ENCODE measurements around the gene GPATCH4.
"Not testable (repeated sequence)": the region's sequence is repeated elsewhere in the genome, so short reads cannot be mapped to it uniquely, and the experiment has no call there.

The GPATCH4 gene

DNA sequence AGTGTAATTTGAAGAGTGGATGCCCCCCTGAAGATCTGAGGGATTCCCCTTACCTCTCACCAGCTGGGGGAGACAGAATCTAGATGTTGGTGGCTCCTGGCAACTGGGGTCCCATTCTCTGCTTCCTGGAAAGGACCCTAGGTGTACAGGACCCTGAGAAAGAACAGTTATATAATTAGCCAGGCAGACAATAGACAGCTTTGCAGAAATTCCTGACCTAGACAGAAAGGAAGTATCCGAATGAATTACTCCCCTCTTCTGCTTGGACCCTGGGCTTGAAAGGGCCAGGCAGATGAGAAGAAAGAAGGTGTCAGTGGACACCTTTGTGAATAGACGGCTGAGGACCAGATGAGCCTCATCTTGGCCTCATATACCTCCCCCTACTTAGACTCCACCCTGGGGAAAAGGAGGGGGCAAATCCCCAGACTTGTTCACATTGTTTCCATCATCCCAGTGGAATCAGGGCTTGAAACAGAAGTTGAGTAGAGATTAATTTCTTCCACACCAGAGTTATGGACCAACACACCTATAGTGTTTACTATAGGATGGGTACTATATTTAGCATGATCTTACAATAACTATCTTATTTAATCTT, 27.1 kb downstream of the GPATCH4 start:
- no peak for DNase-seq (ENCODE audit: low read depth)

DNA sequence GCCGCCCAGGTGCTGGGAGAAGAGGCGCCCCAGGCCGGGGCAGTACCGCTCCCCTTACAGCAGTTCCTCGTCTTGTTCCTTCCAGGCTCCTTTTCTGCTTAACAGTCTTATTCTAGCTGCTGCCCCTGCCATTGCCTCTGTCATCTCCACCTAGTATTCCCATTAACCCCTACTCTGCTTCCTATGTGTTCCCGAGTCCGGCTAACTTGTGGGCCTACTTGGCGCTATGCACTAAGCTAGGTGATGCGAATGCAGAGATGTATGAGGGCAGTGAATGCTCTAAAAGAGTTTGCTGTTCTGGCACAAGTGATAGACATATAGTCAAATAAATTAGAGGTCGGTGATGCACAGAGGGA, 28.6 kb downstream of the GPATCH4 start:
- DNase-seq (ENCODE audit: low read depth) = no peak

DNA sequence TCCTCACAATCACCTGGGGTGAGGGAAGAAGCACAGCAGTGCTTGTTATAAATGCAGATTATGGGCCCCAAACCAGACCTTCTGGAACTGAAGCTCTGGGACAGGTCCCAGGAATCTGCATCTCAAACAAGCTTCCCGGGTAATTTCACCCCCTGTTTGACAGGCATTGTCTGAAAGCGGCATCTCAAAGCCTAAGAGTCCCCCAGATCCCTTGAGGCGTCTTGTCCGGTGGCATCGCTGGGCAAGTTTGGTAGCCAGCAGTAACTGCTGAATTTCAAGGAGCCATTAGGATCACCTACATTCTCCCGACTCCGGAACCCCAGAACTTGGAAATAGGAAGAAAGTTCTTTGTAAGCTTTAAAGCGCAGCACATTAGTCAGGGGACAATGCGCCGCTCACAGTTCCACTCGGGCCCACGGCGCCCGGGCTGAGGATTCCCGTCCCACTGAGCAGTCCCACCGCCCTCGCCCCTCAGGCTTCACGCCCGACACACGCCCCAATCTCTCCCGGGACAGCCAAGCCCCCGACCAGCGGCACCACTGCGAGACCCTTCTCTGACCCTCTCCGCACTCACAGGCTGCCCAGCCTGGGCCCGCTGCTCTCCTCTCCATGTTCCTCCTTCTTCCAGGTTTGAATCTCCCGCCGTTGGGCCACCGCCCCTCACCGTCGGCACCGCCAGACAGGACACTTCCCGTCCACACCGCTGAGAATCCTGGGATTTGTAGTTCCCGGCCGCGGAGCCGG, 29.2 kb downstream of the GPATCH4 start, which contains the start of gene IQGAP3:
IQGAP3 (minus strand) TSS at position 647 of the 744 bp plus-strand sequence; CDS start at position 611, 36 bp downstream.
- peak; percentile 69 for DNase-seq (ENCODE audit: low read depth)

DNA sequence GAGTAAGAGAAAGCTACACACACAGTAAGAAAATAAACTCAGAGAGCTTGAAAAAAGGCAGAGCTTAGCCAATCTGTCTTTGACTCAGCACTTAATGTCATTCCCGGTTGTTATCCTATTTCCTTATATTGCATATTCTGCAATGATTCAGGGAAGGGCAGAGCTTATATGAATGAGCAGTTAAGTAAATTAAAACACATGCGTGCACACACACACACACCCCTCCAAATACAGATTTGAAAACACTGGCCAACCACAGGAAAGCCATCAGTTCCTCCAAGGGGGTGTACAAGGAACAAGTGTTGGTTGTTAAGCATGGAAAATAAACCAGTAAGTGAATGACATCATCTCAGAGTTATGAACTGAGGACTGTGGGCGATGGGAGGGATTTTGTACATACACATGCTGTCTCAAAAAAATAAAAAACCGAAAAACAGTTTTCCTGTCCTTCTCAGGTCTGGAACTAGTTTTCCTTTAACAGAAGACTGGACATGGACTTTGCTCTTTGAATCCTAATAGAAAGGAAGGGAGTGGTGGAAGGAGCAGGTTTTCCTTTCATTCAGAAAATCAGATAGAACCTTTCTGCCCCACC, 29.9 kb downstream of the GPATCH4 start:
- DNase-seq (ENCODE audit: low read depth) = peak; percentile 87

DNA sequence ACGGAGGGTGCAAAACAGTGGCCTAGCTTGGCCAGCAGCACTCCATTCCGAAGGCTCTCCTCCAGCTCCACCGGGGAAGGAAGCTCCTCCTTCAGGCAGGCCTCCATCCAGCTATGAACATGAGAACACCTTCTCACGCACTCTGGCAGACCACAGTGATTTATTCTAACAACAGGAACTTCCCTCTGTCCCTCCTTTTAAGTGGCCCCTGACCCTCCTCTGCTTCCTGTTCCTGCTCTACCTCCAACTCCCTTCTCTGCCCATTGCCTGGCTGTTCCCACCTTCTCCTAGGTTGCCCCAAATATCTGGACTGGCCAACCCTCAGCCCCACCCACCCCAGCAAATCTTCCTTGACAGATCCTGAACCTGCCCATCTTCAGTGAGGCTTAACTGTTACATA, 34.8 kb downstream of the GPATCH4 start:
- DNase-seq (ENCODE audit: low read depth) = no peak

DNA sequence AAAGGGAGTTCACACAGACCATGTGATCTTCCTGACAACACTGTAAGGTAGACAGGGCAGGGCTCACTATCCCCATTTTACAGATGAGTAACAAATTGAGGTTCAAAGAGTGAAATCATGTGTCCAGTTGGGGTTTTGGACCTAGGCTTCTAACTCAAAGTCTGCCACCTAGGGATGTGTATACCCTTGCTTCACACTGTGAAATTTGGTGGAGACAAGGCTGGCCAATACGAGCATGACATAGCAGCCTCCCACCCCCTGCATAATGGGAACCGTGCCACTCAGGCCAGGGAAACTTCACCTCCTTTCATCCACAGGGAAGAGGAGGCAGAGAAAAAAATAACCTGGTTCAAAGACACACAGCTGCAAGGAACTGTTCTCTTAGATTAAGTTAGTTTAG, 35.8 kb downstream of the GPATCH4 start:
- no peak for DNase-seq (ENCODE audit: low read depth)

DNA sequence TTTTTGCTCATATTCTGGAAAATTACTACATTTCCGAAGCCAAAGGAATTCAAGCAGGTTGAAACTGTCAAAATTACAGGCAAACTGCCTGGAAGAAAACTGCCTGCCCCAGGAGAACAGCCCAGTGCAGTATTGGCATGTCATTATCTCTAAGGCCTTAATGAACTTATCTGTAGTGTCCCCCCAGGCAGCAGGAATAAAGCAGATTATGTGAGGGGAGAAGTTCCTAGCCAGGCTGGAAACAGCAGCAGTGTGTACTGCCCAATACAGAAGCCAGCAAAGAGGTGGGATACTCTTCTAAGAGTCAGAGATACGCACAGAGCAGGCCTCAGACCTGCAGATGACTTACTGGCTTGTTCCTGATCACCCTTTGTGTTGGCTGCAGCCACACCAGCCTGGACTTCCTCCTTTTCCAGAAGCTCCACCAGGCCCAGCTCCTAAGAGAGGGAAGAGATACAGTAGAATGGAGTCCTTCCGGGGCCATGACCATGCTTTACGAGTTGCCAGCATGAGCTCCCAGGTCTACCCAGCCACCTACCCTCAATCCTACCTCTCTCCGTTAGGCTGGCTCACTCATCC, 40.6 kb downstream of the GPATCH4 start:
- no peak for DNase-seq (ENCODE audit: low read depth)

DNA sequence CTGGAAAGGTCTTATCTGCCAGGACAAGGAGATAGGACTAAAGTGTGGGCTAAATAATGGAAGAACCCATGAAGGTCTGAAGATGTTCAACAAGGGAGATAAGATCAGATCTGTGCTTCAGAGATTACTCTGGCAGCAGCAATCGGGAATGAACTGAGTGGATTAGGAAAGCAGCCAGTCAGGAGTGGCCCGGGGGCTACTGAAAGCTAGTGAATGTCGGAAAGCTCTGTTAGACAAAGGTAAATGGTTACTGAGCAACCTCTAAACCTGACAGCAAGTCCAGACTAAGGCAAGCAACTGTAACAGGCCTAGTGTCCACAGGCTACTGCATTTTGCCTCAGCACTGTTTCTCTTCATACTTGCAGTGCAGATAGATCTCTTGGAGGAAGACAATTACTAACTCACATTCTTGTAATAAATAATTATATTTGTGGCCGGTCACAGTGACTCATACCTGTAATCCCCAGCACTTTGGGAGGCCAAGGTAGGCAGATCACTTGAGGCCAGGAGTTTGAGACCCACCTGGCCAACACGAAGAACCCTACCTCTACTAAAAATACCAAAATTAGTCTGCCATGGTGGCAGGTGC, 41.4 kb downstream of the GPATCH4 start:
- DNase-seq (ENCODE audit: low read depth) = no peak

DNA sequence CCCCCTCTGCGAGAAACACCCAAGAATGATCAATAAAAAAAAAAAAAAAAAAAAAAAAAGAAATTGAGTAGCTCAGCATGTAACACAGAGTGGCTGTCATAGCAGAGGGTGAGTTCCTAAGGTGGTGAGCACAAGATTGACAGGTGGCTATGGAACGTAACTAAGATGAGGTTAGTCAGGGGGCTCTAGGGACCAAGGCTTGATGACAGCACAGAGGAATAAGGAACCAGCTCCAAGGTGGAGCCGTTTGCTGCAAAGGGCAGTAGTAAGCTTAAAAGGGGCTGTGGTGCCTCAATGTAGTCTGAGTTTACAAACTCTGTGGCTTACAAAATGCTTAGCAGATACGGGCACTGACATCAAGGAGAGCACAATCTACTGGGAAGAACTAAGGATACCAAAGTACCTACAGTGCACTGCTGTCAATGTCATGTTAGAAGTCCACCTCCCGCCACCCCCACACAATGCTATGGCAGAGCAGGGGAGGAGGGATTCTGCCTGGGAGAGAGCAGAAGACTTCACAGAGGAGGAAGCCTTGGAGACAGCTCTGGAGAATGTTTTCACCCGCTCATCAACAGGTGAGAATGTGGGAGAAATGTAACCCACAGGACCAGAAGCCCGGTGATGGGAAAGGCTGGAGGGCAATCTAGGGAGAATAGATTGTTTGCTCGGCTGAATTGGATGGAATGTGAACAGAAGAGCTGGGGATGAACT, 42.0 kb downstream of the GPATCH4 start:
- DNase-seq (ENCODE audit: low read depth) = no peak

DNA sequence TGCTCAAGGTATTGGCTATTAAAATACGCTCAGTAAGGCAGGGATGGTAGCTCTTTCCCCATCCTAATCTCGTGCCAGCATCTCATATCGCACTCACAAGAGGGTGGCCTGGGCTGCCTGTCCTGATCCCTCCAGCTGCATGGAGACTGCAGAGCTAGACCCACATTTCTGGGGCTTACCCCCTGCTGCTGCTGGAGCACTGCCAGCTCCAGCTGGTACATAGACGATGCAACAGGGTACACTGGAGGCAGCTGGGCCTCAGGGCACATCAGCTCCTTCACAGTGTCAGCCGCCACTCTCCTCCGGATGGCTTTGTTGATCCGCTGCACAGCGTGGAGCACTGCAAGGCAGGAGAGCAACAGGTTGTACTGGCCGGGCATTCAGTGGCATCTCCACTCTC, 44.9 kb downstream of the GPATCH4 start:
- no peak for DNase-seq (ENCODE audit: low read depth)

DNA sequence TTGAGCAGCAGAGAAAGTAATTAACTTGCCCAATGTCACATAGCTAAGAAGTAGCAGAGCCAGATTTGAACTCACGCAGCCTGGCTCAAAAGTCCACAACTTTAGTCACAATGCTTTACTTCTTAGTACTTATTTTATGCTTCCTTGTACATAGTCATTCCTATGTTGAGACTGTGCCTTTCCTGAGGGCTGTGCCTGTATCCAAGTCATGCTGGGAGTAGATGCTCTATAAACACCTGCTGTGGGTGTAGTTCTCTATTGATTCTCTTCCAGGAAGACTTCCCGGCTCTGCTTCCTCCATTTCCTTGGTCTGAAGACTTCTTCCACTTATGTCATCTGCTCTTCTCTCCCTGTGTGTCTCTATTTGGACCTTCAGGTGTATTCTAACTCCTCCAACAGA, 45.6 kb downstream of the GPATCH4 start:
- DNase-seq (ENCODE audit: low read depth) = no peak

DNA sequence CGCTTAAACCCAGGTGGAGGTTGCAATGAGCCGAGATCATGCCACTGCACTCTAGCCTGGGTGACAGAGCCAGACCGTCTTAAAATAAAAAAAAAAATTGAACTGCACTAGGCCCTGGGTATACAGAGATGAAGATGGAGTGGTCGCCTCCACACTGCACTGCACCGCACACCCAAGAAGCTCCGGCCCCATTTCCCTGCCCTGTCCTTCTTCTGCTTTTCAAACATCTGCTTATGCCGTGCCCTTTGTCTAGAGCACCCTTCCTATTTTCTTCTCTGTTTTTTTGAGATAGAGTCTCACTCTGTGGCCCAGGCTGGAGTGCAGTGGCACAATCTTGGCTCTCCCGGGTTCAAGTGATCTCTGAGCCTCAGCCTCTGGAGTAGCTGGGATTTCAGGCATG, 46.3 kb downstream of the GPATCH4 start:
- DNase-seq (ENCODE audit: low read depth) = no peak

DNA sequence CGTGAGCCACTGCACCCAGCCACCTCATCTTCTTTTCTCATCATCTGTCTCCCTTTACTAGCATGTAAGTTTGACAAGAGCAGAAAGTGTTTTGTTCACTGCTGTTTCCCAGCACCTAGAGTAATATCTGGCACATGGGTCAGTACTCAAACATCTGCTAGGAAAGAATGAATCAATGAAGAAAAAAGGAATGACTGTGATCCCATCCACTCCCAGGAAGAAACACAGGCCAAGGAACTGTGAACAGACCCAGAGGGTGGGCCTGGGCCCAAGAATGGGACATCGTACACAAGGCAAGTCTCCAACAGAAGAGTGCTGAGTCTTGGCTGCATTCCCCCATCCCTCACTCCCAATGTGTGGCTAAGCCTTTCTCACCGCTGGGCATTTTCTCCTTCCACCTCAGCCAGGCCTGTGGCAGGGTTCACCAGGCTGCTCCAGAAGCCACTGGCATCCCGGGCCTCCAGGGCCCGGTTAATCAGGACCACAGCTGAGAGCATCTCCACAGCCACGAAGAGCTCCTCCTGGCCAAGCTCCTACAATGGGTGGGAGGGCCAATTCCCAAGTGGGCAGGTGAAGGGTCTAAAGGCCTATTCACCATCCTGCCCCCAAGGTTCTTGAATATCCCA, 47.3 kb downstream of the GPATCH4 start:
- DNase-seq (ENCODE audit: low read depth) = no peak

DNA sequence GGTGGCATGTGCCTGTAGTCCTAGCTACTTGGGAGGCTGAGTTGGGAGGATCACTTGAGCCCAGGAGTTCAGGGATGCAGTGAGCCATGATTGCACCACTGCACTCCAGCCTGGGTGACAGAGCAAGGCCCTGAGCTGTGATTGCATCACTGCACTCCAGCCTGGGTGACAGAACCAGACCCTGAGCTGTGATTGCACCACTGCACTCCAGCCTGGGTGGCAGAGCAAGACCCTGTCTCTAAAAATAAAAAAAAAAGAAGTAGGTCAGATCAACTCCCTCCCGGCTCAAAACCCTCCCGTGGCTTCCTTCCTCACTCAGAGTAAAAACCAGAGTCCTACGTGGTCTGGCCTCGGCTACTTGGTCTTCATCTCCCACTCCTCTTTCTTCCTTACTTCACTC, 48.3 kb downstream of the GPATCH4 start:
- not testable (repeated sequence) for DNase-seq (ENCODE audit: low read depth)

DNA sequence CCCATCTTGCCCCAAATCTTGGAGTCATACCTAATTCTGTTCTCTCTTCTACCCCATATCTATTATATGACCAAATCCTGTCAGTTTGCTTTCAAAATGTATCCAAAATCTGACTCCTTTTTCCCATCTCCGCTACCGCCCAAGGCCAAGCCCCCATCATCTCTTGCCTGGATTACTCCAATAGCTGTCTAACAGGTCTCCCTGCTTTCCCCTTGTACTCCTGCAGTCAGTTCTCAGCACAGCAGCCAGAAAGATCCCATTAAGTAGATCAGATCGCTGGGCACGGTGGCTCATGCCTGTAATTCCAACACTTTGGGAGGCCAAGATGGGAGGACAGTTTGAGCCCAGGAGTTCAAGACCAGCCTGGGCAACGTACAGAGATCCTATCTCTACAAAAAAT, 48.8 kb downstream of the GPATCH4 start:
- no peak for DNase-seq (ENCODE audit: low read depth)

DNA sequence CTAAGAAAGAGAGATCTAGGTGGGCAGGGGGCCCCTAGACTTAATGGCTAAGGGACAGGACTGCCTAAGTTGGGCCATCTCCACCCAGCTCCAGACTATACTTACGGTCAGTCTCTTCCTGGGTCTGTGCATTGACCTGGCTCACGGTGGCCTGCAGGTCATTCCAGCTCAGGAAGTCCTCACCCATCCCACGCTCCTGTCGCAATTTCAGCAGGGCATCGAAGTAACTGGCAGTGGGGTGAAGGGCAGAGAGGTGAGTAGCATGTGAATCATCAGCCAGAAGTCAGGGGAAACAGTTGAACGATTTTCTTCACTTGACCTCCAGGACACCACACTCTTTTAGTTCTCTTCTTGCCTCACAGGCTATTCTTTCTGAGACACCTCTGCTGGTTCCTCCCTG, 49.4 kb downstream of the GPATCH4 start:
- DNase-seq (ENCODE audit: low read depth) = no peak

DNA sequence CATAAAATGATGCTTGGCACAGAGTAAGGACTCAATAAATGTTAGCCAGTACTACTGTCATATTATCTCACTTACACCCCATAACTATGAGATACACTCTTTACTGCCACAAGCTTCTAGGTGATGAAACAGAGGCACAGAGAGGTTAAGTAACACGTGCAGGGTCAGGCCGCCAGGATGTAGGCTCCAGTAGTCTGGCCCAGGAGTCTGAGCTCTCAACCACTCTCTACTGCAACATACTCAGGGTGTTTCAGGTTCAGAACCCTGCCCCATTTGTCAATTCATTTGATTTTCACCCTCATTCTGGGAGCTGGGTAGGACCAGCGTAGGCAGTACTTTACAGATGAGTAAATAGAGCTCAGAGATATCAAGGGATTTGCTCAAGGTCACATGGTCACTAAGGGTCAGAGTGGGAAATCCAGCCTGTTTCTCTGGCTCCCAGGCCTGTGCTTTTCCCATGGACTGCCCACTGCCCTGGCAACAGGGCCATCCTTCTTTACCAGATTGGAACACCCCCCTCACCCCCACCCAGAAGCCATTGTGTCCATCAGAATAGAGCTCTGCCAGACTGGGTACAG, 50.1 kb downstream of the GPATCH4 start:
- no peak for DNase-seq (ENCODE audit: low read depth)

DNA sequence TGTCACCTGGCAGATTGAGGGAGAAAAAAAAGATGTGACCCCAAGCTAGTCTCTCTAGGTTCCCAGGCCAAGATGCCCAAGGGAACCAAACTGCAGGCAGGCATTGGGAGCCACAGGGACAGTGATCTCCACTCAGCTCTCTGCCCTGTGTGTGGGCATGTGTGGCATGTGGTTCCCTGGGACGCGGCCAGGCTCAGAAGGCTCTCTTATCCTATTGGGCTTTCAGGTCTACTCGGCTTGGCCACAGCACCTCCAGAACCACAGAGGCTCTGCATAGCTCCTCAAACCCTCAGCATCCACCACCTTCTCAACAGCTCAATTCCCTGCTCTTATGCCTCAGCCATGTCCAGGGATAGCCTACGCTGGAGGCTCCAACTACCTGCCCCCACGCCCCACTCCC, 50.9 kb downstream of the GPATCH4 start:
- DNase-seq (ENCODE audit: low read depth) = no peak

DNA sequence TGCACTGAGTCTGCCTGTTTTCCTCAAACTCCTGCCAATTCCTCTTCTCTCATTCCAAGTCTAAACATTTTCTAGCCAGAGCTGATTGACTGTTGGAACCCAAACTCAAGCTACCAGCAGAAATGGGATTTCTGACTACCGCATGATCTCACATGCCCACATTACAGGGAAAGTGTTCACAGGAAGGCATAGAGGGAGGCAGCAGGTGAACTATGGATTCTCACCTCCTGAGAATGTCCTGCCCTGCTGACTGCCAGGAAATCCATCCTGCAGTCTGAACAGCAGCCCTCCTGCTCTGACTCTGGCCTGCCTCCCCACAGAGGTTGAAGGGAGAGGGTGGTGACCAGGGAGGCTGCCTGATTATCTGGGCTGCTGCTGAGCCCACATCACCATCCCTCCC, 51.4 kb downstream of the GPATCH4 start:
- no peak for DNase-seq (ENCODE audit: low read depth)

DNA sequence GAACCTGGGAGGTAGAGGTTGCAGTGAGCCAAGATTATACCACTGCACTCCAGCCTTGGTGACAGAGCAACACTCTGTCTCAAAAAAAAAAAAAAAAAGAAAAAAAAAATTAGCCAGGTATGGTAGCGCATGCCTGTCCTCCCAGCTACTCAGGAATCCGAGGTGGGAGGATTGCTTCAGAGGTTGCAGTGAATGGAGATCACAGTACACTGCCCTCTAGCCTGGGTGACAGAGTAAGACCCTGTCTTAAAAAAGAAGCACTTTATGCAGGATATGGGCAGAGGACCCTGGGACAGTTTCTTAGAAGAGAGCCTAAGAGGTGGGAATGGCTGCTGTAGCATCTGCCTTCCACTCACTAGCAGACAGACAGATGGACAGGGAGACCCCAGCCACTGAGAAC, 51.9 kb downstream of the GPATCH4 start:
- DNase-seq (ENCODE audit: low read depth) = no peak

DNA sequence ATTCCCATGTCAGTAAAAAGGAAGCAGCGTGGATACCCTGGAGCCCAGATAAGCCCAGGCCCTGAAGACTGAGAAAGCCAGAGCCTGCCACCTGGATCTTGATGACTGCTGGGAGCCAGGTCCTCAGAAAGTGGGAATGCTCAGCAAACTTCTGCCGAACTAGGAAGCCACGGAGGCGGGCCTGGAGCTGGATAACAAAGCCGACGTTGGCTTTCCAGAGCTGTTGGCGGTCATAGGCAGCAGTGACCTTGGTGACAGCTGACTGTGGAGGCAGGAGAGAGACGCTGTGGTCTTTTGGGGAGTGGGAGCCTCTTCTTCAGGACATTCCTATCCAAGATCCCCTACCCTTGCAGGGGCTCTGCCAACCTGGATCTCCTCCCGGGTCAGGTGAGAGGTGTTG, 53.3 kb downstream of the GPATCH4 start:
- DNase-seq (ENCODE audit: low read depth) = no peak

All from fibroblast of the conjunctiva (primary cell).